Activated T-helper 17 cell treated with anti-CD3 and anti-CD28 coated beads, Interleukin-2, amount 50 U/mL, for 72 hours (primary cell): ENCODE data around the gene TP53AIP1. TPM values are rescaled to one million over a fixed set of nuclear protein-coding genes. Genes with fewer than 3 reads are reported as not detected.

Experiments
- ATAC-seq: fragments of 150-1000 bp; cut with Tn5 transposase; replicated peaks from 2 replicates; pipeline ENCODE4 v1.10.0; 2021; ENCODE audit warnings: mild to moderate bottlenecking, moderate library complexity
- H3K27ac Mint-ChIP-seq: one replicate; pipeline ENCODE4 v1.8.0; 2022; ENCODE audit warnings: mixed read lengths
- H3K27me3 Mint-ChIP-seq: one replicate; pipeline ENCODE4 v1.8.0; 2022; ENCODE audit warnings: mixed read lengths
- H3K36me3 Mint-ChIP-seq: one replicate; pipeline ENCODE4 v1.8.0; 2022; ENCODE audit warnings: low read depth, mild to moderate bottlenecking, mixed read lengths
- H3K4me1 Mint-ChIP-seq: one replicate; pipeline ENCODE4 v1.8.0; 2022; ENCODE audit warnings: mixed read lengths
- H3K4me3 Mint-ChIP-seq: one replicate; pipeline ENCODE4 v1.8.0; 2022; ENCODE audit warnings: mild to moderate bottlenecking, mixed read lengths
- H3K9me3 Mint-ChIP-seq: one replicate; pipeline ENCODE4 v1.8.0; 2022; ENCODE audit warnings: mixed read lengths
- total RNA-seq, 2 donors: library from RNA; stranded (reverse); gene quantifications; one replicate each; pipeline ENCODE4 v1.2.3, GENCODE V29; 2022

The TP53AIP1 gene
- total RNA-seq, 2 donors from 2014 or later: not detected

DNA sequence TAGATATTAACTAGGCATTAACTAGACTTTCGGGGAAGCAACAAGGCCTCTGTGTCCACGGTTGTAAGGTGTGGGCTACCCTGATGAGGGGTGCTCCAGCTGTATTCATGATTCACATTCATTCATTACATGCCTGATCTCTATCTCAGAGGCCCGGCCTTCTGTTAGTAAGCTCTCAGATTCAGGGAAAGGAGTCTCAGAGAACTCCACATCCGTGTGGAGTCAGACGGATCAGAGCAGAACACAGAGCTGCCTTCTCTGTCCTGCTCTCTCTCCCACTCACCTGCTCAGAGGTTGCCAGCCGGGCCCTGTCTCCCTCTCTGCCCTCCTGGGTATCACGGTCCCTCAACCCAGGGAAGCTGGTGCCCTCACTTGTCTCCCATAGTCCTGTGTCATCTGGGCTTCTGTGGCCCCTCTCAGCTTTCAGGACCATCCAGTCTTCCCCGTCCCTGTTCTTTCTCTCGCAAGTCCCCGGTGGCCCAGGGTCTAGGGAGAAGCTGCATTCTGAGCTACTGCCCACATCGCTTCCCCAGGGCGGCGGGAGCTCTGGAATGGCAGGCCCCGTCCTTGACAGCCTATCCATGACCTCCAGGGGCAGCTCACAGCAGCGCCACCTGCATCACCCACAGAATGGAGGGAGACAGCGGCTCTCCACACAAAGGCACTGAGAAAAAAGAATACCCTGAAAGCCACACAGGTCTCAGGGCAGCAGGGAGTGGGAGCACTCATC, 4.3 kb downstream of the TP53AIP1 start:
- Mint-ChIP-seq H3K27me3 (no peaks in the 10 kb centered on the region), H3K36me3 (no peaks in the 10 kb centered on the region), H3K27ac (peak overlapping the region; percentile 71), H3K9me3 (no peaks in the 10 kb centered on the region), H3K4me1 (no peaks in the 10 kb centered on the region), H3K4me3 (no peak overlapping the region)
- ATAC-seq: no peak

- Mint-ChIP-seq H3K36me3 (no peaks in the 10 kb centered on the region), H3K4me1 (no peaks in the 10 kb centered on the region), H3K4me3 (no peak overlapping the region), H3K9me3 (no peaks in the 10 kb centered on the region), H3K27ac (no peak overlapping the region), H3K27me3 (no peaks in the 10 kb centered on the region)
- ATAC-seq: no peak
These were observed 5.2 kb downstream of the TP53AIP1 start for GRCh38 chr11:128937480-128937879.

GRCh38 chr11:128936606-128937251, 5.9 kb downstream of the TP53AIP1 start:
- H3K36me3 Mint-ChIP-seq: no peaks in the 10 kb centered on the region
- H3K4me1 Mint-ChIP-seq: no peaks in the 10 kb centered on the region

GRCh38 chr11:128934926-128935325, 7.7 kb downstream of the TP53AIP1 start:
- no peak for ATAC-seq
- Mint-ChIP-seq H3K36me3 (no peaks in the 10 kb centered on the region), H3K9me3 (no peaks in the 10 kb centered on the region)

More at GRCh38 chr11:128936606-128937251, 5.9 kb downstream of the TP53AIP1 start:
- Mint-ChIP-seq H3K9me3 (no peaks in the 10 kb centered on the region), H3K27me3 (no peaks in the 10 kb centered on the region), H3K4me3 (no peak overlapping the region), H3K27ac (no peak overlapping the region)
- ATAC-seq: no peak

DNA sequence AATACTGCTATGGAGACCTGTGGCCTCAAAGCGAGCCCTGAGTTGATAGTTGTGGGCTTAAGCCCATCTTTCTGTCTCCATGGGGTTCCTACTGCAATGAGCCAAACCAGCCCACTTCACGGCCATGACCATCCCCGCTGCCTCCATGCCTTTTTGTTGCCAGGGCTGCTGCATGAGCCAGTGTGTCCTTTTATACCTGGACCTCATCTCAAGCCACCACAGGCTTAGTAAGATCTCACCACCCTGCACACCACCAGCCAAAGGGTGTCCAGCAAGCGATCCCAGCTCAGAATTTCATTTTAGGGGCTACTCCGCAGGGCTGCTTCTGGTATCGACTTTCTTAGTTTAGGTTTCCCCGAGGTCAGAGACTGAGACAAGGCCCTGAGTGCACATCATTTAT, 8.3 kb downstream of the TP53AIP1 start:
- no peak overlapping the region for H3K4me3 Mint-ChIP-seq
- no peaks in the 10 kb centered on the region for H3K9me3 Mint-ChIP-seq
- H3K27ac Mint-ChIP-seq: no peak overlapping the region
- H3K4me1 Mint-ChIP-seq: no peaks in the 10 kb centered on the region
- no peaks in the 10 kb centered on the region for H3K27me3 Mint-ChIP-seq
- no peak for ATAC-seq
- H3K36me3 Mint-ChIP-seq: no peaks in the 10 kb centered on the region

More at GRCh38 chr11:128934926-128935325, 7.7 kb downstream of the TP53AIP1 start:
- no peak overlapping the region for H3K27ac Mint-ChIP-seq
- no peak overlapping the region for H3K4me3 Mint-ChIP-seq
- H3K4me1 Mint-ChIP-seq: no peaks in the 10 kb centered on the region
- H3K27me3 Mint-ChIP-seq: no peaks in the 10 kb centered on the region

- H3K9me3 Mint-ChIP-seq: no peaks in the 10 kb centered on the region
- no peak overlapping the region for H3K27ac Mint-ChIP-seq
- no peaks in the 10 kb centered on the region for H3K27me3 Mint-ChIP-seq
- no peaks in the 10 kb centered on the region for H3K4me1 Mint-ChIP-seq
- H3K4me3 Mint-ChIP-seq: no peak overlapping the region
- no peaks in the 10 kb centered on the region for H3K36me3 Mint-ChIP-seq
- ATAC-seq: no peak
These were observed 9.0 kb downstream of the TP53AIP1 start for GRCh38 chr11:128933481-128934178.

DNA sequence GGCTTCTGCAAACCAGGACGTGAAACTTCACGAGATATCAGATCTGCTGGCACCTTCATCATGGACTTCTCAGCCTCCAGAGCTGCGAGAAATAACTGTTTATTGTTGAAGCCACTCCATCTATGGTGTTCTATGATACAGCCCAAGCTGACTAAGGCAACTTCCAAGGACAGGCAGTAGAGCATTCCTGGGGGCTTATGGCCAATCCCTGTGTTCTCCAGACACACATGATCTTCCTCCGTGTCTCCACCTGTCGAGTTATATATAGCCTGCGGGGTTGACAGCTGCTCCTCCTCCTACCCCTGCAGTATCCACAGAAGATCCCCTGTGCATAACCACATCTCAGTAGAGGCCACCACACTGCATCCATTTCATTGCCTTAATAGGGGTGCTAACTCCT, 11.0 kb downstream of the TP53AIP1 start:
- H3K36me3 Mint-ChIP-seq: no peaks in the 10 kb centered on the region
- H3K27ac Mint-ChIP-seq: no peak overlapping the region
- no peak for ATAC-seq
- H3K27me3 Mint-ChIP-seq: no peaks in the 10 kb centered on the region
- H3K9me3 Mint-ChIP-seq: no peaks in the 10 kb centered on the region
- no peaks in the 10 kb centered on the region for H3K4me1 Mint-ChIP-seq
- no peak overlapping the region for H3K4me3 Mint-ChIP-seq

GRCh38 chr11:128931066-128931465, 11.6 kb downstream of the TP53AIP1 start:
- no peaks in the 10 kb centered on the region for H3K9me3 Mint-ChIP-seq
- H3K36me3 Mint-ChIP-seq: no peaks in the 10 kb centered on the region
- no peak overlapping the region for H3K27ac Mint-ChIP-seq
- no peak overlapping the region for H3K4me3 Mint-ChIP-seq
- H3K27me3 Mint-ChIP-seq: no peaks in the 10 kb centered on the region
- H3K4me1 Mint-ChIP-seq: no peaks in the 10 kb centered on the region
- no peak for ATAC-seq

DNA sequence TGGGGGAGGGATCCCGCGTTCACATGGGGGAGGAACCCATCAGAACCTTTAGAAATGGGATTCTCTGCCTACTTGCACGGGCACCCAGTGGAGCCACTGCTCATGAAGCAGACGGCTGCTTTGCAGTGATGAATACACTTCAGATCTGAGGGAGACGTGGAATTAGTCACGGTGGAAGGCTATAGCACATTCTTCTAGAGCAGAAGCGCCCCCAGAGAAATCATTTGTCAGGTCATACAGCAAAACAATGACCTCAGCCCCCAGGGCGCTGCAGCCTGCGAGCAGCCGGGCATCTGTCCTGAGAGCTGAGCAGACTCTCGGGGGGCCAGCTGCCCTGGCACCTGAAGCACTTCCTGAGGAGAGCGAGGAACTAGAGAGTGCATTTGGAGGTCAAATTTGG, 12.7 kb downstream of the TP53AIP1 start:
- no peaks in the 10 kb centered on the region for H3K36me3 Mint-ChIP-seq
- H3K4me1 Mint-ChIP-seq: no peaks in the 10 kb centered on the region
- no peaks in the 10 kb centered on the region for H3K27me3 Mint-ChIP-seq
- no peak overlapping the region for H3K4me3 Mint-ChIP-seq
- no peaks in the 10 kb centered on the region for H3K9me3 Mint-ChIP-seq
- no peak for ATAC-seq
- H3K27ac Mint-ChIP-seq: no peak overlapping the region

DNA sequence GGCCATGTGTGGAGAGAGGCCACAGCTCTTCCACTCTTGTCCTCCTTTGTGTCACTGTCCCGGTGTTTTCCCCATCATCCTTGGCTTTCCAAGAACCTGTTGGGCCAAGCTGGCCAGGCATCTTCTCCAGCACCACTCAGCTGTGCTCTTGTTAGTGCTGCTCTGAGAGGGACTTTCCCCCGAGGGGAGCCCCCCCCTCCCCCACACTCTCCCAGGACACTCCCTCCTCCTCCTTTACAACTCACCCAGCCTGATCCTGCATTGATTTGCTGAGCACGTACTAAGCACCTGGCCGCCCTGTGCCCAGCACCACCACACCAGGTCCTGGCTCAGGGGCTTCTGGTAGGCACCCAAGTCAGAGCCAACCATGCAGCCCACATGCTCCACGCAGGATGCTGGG, 13.2 kb downstream of the TP53AIP1 start:
- Mint-ChIP-seq H3K9me3 (no peaks in the 10 kb centered on the region), H3K4me1 (no peaks in the 10 kb centered on the region), H3K27me3 (no peaks in the 10 kb centered on the region), H3K4me3 (no peak overlapping the region), H3K36me3 (no peaks in the 10 kb centered on the region), H3K27ac (no peak overlapping the region)
- ATAC-seq: peak; percentile 60

DNA sequence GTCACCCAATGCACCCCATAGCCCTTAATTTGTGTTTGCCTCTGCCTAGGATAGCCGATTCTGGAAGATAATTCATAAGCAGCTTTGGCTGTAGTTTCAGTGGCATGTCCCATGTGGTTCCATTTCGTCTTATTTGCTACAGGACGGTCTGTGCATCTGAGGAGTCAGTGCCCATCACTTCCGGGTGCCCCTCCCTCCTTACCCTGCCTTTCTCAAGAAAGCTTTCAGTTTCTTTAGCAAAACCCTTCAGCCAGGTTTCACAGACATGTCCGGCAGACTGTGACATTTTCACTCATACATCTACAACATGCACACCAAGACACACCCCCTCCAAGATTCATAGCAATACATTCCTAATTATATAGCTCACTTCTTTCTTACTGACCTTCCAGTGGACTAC, 14.3 kb downstream of the TP53AIP1 start:
- peak; percentile 46 for ATAC-seq
- no peak overlapping the region for H3K27ac Mint-ChIP-seq
- no peaks in the 10 kb centered on the region for H3K4me1 Mint-ChIP-seq
- no peaks in the 10 kb centered on the region for H3K9me3 Mint-ChIP-seq
- no peaks in the 10 kb centered on the region for H3K27me3 Mint-ChIP-seq
- no peaks in the 10 kb centered on the region for H3K36me3 Mint-ChIP-seq
- H3K4me3 Mint-ChIP-seq: no peak overlapping the region

- Mint-ChIP-seq H3K9me3 (no peaks in the 10 kb centered on the region), H3K4me1 (no peaks in the 10 kb centered on the region), H3K36me3 (no peaks in the 10 kb centered on the region), H3K4me3 (no peak overlapping the region), H3K27me3 (no peaks in the 10 kb centered on the region), H3K27ac (no peak overlapping the region)
- no peak for ATAC-seq
These were observed 14.9 kb downstream of the TP53AIP1 start for GRCh38 chr11:128927683-128928336.

DNA sequence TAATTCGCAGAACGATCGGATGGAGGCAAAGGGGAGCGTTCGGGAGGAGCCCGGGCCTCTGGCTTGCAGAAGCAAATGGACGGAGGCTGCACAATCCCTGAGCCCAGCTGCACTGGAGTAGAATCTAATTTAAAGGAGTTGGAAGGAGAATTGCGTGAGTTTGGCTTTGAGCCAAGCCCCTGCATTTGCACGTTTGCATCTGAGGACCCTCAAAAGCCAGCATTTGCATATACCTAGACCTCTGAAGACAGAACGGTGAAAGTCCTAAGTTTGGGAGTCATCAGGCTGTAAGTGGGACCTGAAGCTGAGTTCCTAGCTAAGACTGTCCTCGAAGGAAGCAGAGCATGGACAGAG, 15.6 kb downstream of the TP53AIP1 start:
- Mint-ChIP-seq H3K4me1 (no peaks in the 10 kb centered on the region), H3K4me3 (no peak overlapping the region), H3K36me3 (no peaks in the 10 kb centered on the region), H3K9me3 (no peaks in the 10 kb centered on the region), H3K27me3 (no peaks in the 10 kb centered on the region), H3K27ac (no peak overlapping the region)
- no peak for ATAC-seq

- Mint-ChIP-seq H3K4me1 (no peaks in the 10 kb centered on the region), H3K27me3 (no peaks in the 10 kb centered on the region), H3K4me3 (no peak overlapping the region), H3K36me3 (no peaks in the 10 kb centered on the region), H3K27ac (no peak overlapping the region), H3K9me3 (no peaks in the 10 kb centered on the region)
- no peak for ATAC-seq
These were observed 16.1 kb downstream of the TP53AIP1 start for GRCh38 chr11:128926437-128927107.
